ENCODE measurements around the gene C4BPA.

The C4BPA gene

DNA sequence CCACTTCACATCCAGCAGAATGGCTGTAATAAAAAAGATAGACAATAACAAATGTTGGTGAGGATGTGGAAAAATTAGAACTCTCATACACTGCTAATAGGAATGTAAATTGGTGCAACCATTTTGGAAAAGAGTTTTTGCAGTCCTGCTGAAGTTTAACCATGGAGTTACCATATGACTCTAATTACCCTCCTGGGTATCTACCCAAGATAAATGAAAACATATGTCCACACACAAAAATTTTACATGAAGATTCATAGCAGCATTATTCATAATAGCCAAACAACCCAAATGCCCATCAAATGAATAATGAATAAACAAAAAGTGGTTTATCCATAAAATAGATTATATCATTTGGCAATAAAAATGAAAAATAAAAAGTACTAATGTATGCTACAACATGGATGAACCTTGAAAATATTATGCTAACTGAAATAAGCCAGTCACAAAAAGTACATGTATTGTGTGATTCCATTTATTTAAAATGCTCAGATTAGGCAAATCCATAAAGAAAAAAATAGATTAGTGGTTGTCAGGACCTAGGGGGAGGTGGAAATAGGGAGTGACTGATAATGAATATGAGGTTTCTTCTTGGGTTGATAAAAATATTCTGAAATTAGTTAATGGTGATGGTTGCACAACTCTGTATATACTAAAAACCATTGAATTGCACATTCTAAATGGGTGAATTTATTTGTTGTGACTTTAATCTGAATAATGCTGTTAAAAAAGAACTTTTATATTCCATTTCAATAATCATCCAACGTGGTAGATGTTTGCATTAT is 26.4 kb downstream of the C4BPA start:
- CTCF ChIA-PET = interaction anchor here (0.6 kb wide), 1 partner anchor 71 kb away, joined by 3 read pairs; no protein-coding TSS in a partner anchor
- Histone ChIP-seq H3K4me3 (ENCODE audit: low read depth, low read length) (no peak overlapping the region), H3K27ac (ENCODE audit: extremely low read depth, low read depth, low read length) (no peak overlapping the region), H3K36me3 (ENCODE audit: control insufficient read depth in 2 of 2, insufficient read depth in 1 of 2, low read length in 2 of 2) (no peaks in the 10 kb centered on the region), H3K4me1 (ENCODE audit: control insufficient read depth, insufficient read depth, low read length) (no peaks in the 10 kb centered on the region), H3K9me3 (ENCODE audit: control insufficient read depth, insufficient read depth, low read depth, low read length) (no peaks in the 10 kb centered on the region)
- POLR2A ChIA-PET = no interaction called here
- TF ChIP-seq ZNF610 (tag by site-specific recombination; IDR thresholded peaks at IDR 0.05; ENCODE audit: borderline replicate concordance) = no peak
- TF ChIP-seq ZNF140 (tag by site-specific recombination; IDR thresholded peaks at IDR 0.05) = no peak
- no peak for TF ChIP-seq ZNF48 (tag by site-specific recombination; IDR thresholded peaks at IDR 0.05)
- no peak for TF ChIP-seq REPIN1 (tag by site-specific recombination; IDR thresholded peaks at IDR 0.05; ENCODE audit: low read depth)
- TF ChIP-seq ZNF112 (tag by site-specific recombination; IDR thresholded peaks at IDR 0.05) = no peak
- no peak for TF ChIP-seq ZNF391 (tag by site-specific recombination; IDR thresholded peaks at IDR 0.05; ENCODE audit: borderline replicate concordance, low read depth)

DNA sequence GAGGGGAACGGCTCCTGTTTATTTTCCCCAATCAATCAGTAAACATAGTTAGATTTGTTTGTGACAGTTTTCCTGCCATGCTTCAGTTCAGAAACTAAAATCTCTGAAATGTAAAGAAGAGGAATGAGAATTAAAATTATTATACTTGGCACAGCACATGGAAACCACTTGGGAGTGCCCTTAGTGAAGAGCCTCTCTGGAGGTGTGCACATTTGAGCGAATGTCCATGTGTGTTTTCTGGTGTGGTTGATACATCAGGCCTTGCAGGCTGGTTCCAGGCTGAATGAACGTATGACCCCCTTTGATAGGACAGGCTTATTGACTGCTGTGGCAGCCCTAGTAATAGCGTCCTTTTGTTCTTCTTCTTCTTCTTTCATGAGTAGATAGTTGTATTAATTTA is 27.1 kb downstream of the C4BPA start:
- TF ChIP-seq KLF1 (tag by site-specific recombination; IDR thresholded peaks at IDR 0.05) (no peak), ZNF555 (tag by site-specific recombination; conservative IDR thresholded peaks at IDR 0.05) (no peak), MEIS1 (CRISPR knock-in tag; IDR thresholded peaks at IDR 0.05; ENCODE audit: borderline replicate concordance) (no peak), EGR2 (tag by site-specific recombination; IDR thresholded peaks at IDR 0.05; ENCODE audit: low read depth) (no peak), ZNF791 (tag by site-specific recombination; IDR thresholded peaks at IDR 0.05) (no peak)
- TF ChIP-seq, protein P1, sequence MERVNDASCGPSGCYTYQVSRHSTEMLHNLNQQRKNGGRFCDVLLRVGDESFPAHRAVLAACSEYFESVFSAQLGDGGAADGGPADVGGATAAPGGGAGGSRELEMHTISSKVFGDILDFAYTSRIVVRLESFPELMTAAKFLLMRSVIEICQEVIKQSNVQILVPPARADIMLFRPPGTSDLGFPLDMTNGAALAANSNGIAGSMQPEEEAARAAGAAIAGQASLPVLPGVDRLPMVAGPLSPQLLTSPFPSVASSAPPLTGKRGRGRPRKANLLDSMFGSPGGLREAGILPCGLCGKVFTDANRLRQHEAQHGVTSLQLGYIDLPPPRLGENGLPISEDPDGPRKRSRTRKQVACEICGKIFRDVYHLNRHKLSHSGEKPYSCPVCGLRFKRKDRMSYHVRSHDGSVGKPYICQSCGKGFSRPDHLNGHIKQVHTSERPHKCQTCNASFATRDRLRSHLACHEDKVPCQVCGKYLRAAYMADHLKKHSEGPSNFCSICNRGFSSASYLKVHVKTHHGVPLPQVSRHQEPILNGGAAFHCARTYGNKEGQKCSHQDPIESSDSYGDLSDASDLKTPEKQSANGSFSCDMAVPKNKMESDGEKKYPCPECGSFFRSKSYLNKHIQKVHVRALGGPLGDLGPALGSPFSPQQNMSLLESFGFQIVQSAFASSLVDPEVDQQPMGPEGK (tag by site-specific recombination; IDR thresholded peaks at IDR 0.05) = no peak
- no peak overlapping the region for H3K27ac ChIP-seq (ENCODE audit: extremely low read depth, low read depth, low read length)
- ChIA-PET POLR2A (no interaction called here), CTCF (interaction anchor here (0.5 to 0.6 kb wide), 2 partner anchors 70 to 702 kb away, joined by 3 read pairs; no protein-coding TSS in a partner anchor)
- no peaks in the 10 kb centered on the region for H3K4me1 ChIP-seq (ENCODE audit: control insufficient read depth, insufficient read depth, low read length)
- H3K9me3 ChIP-seq (ENCODE audit: control insufficient read depth, insufficient read depth, low read depth, low read length) = no peaks in the 10 kb centered on the region
- no peaks in the 10 kb centered on the region for H3K36me3 ChIP-seq (ENCODE audit: control insufficient read depth in 2 of 2, insufficient read depth in 1 of 2, low read length in 2 of 2)
- no peak overlapping the region for H3K4me3 ChIP-seq (ENCODE audit: low read depth, low read length)

DNA sequence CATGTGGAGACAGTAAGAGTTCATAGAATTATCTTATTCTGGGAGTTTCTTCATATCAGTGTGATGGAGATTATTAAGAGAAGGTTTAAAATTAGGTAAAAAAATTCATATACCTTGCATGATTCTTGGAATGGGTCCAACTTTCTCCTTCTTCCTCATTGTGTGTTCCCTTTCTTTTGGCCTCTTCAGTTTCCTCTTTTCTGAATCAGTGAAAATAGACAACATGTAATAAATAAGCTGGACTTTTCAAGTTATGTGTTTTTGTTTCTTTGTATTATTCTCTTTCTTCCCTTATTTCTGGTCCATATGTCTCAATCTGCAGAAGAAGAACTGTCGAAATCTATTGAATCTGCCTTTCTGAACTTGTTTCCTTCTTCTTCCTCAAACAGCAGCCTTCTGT is 30.5 kb downstream of the C4BPA start:
- Histone ChIP-seq H3K4me3 (ENCODE audit: low read depth, low read length) (no peak overlapping the region), H3K27ac (ENCODE audit: extremely low read depth, low read depth, low read length) (no peak overlapping the region), H3K36me3 (ENCODE audit: control insufficient read depth in 2 of 2, insufficient read depth in 1 of 2, low read length in 2 of 2) (no peaks in the 10 kb centered on the region), H3K4me1 (ENCODE audit: control insufficient read depth, insufficient read depth, low read length) (no peaks in the 10 kb centered on the region), H3K9me3 (ENCODE audit: control insufficient read depth, insufficient read depth, low read depth, low read length) (no peaks in the 10 kb centered on the region)
- POLR2A ChIA-PET = no interaction called here
- CTCF ChIA-PET = no interaction called here
- TF ChIP-seq ZNF133 (tag by site-specific recombination; IDR thresholded peaks at IDR 0.05) = no peak
- TF ChIP-seq ZNF549 (tag by site-specific recombination; IDR thresholded peaks at IDR 0.05) = no peak
- TF ChIP-seq KLF10 (tag by site-specific recombination; IDR thresholded peaks at IDR 0.05) = no peak
- TF ChIP-seq, protein P2, sequence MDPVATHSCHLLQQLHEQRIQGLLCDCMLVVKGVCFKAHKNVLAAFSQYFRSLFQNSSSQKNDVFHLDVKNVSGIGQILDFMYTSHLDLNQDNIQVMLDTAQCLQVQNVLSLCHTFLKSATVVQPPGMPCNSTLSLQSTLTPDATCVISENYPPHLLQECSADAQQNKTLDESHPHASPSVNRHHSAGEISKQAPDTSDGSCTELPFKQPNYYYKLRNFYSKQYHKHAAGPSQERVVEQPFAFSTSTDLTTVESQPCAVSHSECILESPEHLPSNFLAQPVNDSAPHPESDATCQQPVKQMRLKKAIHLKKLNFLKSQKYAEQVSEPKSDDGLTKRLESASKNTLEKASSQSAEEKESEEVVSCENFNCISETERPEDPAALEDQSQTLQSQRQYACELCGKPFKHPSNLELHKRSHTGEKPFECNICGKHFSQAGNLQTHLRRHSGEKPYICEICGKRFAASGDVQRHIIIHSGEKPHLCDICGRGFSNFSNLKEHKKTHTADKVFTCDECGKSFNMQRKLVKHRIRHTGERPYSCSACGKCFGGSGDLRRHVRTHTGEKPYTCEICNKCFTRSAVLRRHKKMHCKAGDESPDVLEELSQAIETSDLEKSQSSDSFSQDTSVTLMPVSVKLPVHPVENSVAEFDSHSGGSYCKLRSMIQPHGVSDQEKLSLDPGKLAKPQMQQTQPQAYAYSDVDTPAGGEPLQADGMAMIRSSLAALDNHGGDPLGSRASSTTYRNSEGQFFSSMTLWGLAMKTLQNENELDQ (tag by site-specific recombination; IDR thresholded peaks at IDR 0.05; ENCODE audit: low read depth) = no peak
- TF ChIP-seq SCRT2 (tag by site-specific recombination; IDR thresholded peaks at IDR 0.05) = no peak
- TF ChIP-seq SP2 (tag by site-specific recombination; IDR thresholded peaks at IDR 0.05) = no peak
- TF ChIP-seq, protein P3, sequence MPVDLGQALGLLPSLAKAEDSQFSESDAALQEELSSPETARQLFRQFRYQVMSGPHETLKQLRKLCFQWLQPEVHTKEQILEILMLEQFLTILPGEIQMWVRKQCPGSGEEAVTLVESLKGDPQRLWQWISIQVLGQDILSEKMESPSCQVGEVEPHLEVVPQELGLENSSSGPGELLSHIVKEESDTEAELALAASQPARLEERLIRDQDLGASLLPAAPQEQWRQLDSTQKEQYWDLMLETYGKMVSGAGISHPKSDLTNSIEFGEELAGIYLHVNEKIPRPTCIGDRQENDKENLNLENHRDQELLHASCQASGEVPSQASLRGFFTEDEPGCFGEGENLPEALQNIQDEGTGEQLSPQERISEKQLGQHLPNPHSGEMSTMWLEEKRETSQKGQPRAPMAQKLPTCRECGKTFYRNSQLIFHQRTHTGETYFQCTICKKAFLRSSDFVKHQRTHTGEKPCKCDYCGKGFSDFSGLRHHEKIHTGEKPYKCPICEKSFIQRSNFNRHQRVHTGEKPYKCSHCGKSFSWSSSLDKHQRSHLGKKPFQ (tag by site-specific recombination; IDR thresholded peaks at IDR 0.05) = no peak
- TF ChIP-seq ZBTB21 (tag by site-specific recombination; IDR thresholded peaks at IDR 0.05) = no peak
- TF ChIP-seq, protein P4, sequence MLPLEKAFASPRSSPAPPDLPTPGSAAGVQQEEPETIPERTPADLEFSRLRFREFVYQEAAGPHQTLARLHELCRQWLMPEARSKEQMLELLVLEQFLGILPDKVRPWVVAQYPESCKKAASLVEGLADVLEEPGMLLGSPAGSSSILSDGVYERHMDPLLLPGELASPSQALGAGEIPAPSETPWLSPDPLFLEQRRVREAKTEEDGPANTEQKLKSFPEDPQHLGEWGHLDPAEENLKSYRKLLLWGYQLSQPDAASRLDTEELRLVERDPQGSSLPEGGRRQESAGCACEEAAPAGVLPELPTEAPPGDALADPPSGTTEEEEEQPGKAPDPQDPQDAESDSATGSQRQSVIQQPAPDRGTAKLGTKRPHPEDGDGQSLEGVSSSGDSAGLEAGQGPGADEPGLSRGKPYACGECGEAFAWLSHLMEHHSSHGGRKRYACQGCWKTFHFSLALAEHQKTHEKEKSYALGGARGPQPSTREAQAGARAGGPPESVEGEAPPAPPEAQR (tag by site-specific recombination; IDR thresholded peaks at IDR 0.05) = no peak
- no peak for TF ChIP-seq ZNF132 (tag by site-specific recombination; IDR thresholded peaks at IDR 0.05; ENCODE audit: borderline replicate concordance)
- no peak for TF ChIP-seq ZNF274 (IDR thresholded peaks at IDR 0.05; ENCODE audit: low read length)
- no peak for TF ChIP-seq ZNF274 (tag by site-specific recombination; IDR thresholded peaks at IDR 0.05; ENCODE audit: borderline replicate concordance)
- no peak for TF ChIP-seq ZNF433 (tag by site-specific recombination; IDR thresholded peaks at IDR 0.05; ENCODE audit: low read depth)

Measured in HEK293 (cell line).